Liver (tissue), 3 donors: ENCODE data around the gene PPP1R11.

Experiments used
- CTCF ChIP-seq: fragments of 150-350 bp; IDR thresholded peaks from 2 replicates; pipeline ENCODE4 v1.5.1; 2017; ENCODE audit warnings: improper control_type of control experiment, low read depth, low read length; ENCODE audit not compliant: missing input control
- FOXA2 ChIP-seq: IDR thresholded peaks from 2 replicates; pipeline ENCODE4 v1.6.1; 2016; ENCODE audit warnings: antibody characterized with exemption
- RAD21 ChIP-seq, 2 donors: IDR thresholded peaks; 2 replicates each; pipeline ENCODE4 v1.6.1; 2016; ENCODE audit warnings: antibody characterized with exemption in 2 of 2, mild to moderate bottlenecking in 2 of 2
- REST ChIP-seq: IDR thresholded peaks from 2 replicates; pipeline ENCODE4 v1.6.1; 2016; ENCODE audit warnings: antibody characterized with exemption, mild to moderate bottlenecking
- SP1 ChIP-seq: IDR thresholded peaks from 2 replicates; pipeline ENCODE4 v1.6.1; 2018; ENCODE audit warnings: antibody characterized with exemption, mild to moderate bottlenecking
- donor health status: healthy.
- donor health status: healthy.

GRCh38 chr6:30112402-30112994 is 45.5 kb downstream of the PPP1R11 start:
- TF ChIP-seq REST (no peak), CTCF (no peak), SP1 (no peak), RAD21 (IDR thresholded peaks at IDR 0.05) (no peak), FOXA2 (no peak)
